ENCODE measurements around the gene SAMSN1.

Gene SAMSN1

GRCh38 chr21:14493731-14494130 is 52.4 kb downstream of the SAMSN1 start:
- Histone ChIP-seq H3K36me3 (ENCODE audit: control insufficient read depth, insufficient read depth, low read length) (no peaks in the 10 kb centered on the region), H3K9ac (no peak overlapping the region)
- no peak for TF ChIP-seq CTCF (IDR thresholded peaks at IDR 0.05)

GRCh38 chr21:14492931-14493330 is 53.2 kb downstream of the SAMSN1 start:
- no peak overlapping the region for H3K4me2 ChIP-seq (ENCODE audit: low read length)
- no peaks in the 10 kb centered on the region for H3K27me3 ChIP-seq (ENCODE audit: control insufficient read depth, insufficient read depth, low read length)
- H2AFZ ChIP-seq = no peak overlapping the region
- no peak overlapping the region for H3K27ac ChIP-seq
- TF ChIP-seq CTCF (IDR thresholded peaks at IDR 0.05) = no peak
- H3K36me3 ChIP-seq (ENCODE audit: control insufficient read depth, insufficient read depth, low read length) = no peaks in the 10 kb centered on the region
- H3K79me2 ChIP-seq = no peaks in the 10 kb centered on the region
- H3K9me3 ChIP-seq (ENCODE audit: control insufficient read depth, low read length) = no peaks in the 10 kb centered on the region
- H3K4me1 ChIP-seq = no peaks in the 10 kb centered on the region
- no peak overlapping the region for H3K4me3 ChIP-seq (ENCODE audit: low read depth, low read length)
- H3K9ac ChIP-seq = no peak overlapping the region

More at GRCh38 chr21:14493731-14494130, 52.4 kb downstream of the SAMSN1 start:
- Histone ChIP-seq H3K27ac (no peak overlapping the region), H3K27me3 (ENCODE audit: control insufficient read depth, insufficient read depth, low read length) (no peaks in the 10 kb centered on the region), H3K4me1 (no peaks in the 10 kb centered on the region), H2AFZ (no peak overlapping the region), H3K9me3 (ENCODE audit: control insufficient read depth, low read length) (no peaks in the 10 kb centered on the region), H3K79me2 (no peaks in the 10 kb centered on the region), H3K4me2 (ENCODE audit: low read length) (no peak overlapping the region), H3K4me3 (ENCODE audit: low read depth, low read length) (no peak overlapping the region)

GRCh38 chr21:14491269-14491681 is 54.8 kb downstream of the SAMSN1 start:
- TF ChIP-seq CTCF (IDR thresholded peaks at IDR 0.05) = no peak
- no peaks in the 10 kb centered on the region for H3K4me1 ChIP-seq
- no peak overlapping the region for H3K4me2 ChIP-seq (ENCODE audit: low read length)
- no peak overlapping the region for H3K27ac ChIP-seq
- no peak overlapping the region for H3K4me3 ChIP-seq (ENCODE audit: low read depth, low read length)
- H3K79me2 ChIP-seq = no peaks in the 10 kb centered on the region
- no peaks in the 10 kb centered on the region for H3K9me3 ChIP-seq (ENCODE audit: control insufficient read depth, low read length)
- no peaks in the 10 kb centered on the region for H3K36me3 ChIP-seq (ENCODE audit: control insufficient read depth, insufficient read depth, low read length)
- no peak overlapping the region for H3K9ac ChIP-seq
- no peak overlapping the region for H2AFZ ChIP-seq
- no peaks in the 10 kb centered on the region for H3K27me3 ChIP-seq (ENCODE audit: control insufficient read depth, insufficient read depth, low read length)

- Histone ChIP-seq H3K4me2 (ENCODE audit: low read length) (no peak overlapping the region), H3K4me1 (no peaks in the 10 kb centered on the region), H3K4me3 (ENCODE audit: low read depth, low read length) (no peak overlapping the region), H3K79me2 (no peaks in the 10 kb centered on the region), H3K27me3 (ENCODE audit: control insufficient read depth, insufficient read depth, low read length) (no peaks in the 10 kb centered on the region), H3K27ac (no peak overlapping the region), H3K36me3 (ENCODE audit: control insufficient read depth, insufficient read depth, low read length) (no peaks in the 10 kb centered on the region), H2AFZ (no peak overlapping the region), H3K9ac (no peak overlapping the region), H3K9me3 (ENCODE audit: control insufficient read depth, low read length) (no peaks in the 10 kb centered on the region)
- TF ChIP-seq CTCF (IDR thresholded peaks at IDR 0.05) = no peak
These were observed 57.4 kb downstream of the SAMSN1 start for GRCh38 chr21:14488672-14489204.

Measured in parathyroid adenoma (tissue), 2 donors.